Measurements from ENCODE around the gene SYNPO2. TPM values are rescaled to one million over a fixed set of nuclear protein-coding genes. Genes with fewer than 3 reads are reported as not detected.
"Not testable (repeated sequence)": the region's sequence is repeated elsewhere in the genome, so short reads cannot be mapped to it uniquely, and the experiment has no call there.

SYNPO2 gene
- total RNA-seq, 2 donors from 2014 or later, result 9.5 to 266 TPM

GRCh38 chr4:119020158-119020557 is 131.5 kb downstream of the SYNPO2 start:
- intact Hi-C loops (cut with DNase I), result no loop called here
- Histone ChIP-seq H3K4me1 (no peaks in the 10 kb centered on the region), H3K27me3 (no peaks in the 10 kb centered on the region), H3K9me3 (no peaks in the 10 kb centered on the region), H3K36me3 (no peaks in the 10 kb centered on the region), H3K9ac (ENCODE audit: low read depth in 2 of 2, low read length in 2 of 2) (no peak overlapping the region), H3K4me3 (no peak overlapping the region), H3K27ac (no peak overlapping the region)
- TF ChIP-seq, protein P1, sequence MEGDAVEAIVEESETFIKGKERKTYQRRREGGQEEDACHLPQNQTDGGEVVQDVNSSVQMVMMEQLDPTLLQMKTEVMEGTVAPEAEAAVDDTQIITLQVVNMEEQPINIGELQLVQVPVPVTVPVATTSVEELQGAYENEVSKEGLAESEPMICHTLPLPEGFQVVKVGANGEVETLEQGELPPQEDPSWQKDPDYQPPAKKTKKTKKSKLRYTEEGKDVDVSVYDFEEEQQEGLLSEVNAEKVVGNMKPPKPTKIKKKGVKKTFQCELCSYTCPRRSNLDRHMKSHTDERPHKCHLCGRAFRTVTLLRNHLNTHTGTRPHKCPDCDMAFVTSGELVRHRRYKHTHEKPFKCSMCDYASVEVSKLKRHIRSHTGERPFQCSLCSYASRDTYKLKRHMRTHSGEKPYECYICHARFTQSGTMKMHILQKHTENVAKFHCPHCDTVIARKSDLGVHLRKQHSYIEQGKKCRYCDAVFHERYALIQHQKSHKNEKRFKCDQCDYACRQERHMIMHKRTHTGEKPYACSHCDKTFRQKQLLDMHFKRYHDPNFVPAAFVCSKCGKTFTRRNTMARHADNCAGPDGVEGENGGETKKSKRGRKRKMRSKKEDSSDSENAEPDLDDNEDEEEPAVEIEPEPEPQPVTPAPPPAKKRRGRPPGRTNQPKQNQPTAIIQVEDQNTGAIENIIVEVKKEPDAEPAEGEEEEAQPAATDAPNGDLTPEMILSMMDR (IDR thresholded peaks at IDR 0.05), result no peak
- no peak for DNase-seq

DNA sequence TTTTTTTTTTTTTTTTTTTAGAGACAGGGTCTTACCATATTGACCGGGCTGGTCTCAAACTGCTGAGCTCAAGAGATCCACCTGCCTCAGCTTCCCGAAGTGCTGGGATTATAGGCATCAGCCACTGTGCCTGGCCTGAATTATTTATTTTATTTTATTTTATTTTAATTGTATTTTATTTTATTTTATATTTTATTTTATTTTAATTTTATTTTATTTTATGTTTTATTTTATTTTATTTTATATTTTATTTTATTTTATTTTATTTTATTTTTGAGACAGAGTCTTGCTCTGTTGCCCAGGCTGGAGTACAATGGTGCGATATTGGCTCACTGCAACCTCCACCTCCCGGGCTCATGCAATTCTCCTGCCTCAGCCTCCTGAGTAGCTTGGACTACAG is 133.9 kb downstream of the SYNPO2 start:
- H3K9me3 ChIP-seq; H3K9ac ChIP-seq (ENCODE audit: low read depth in 2 of 2, low read length in 2 of 2); H3K4me3 ChIP-seq; H3K36me3 ChIP-seq; H3K27ac ChIP-seq; H3K4me1 ChIP-seq; intact Hi-C loops (cut with DNase I); H3K27me3 ChIP-seq; DNase-seq: not testable (repeated sequence)

- DNase-seq, result no peak
- no peaks in the 10 kb centered on the region for H3K27me3 ChIP-seq
- no peak overlapping the region for H3K4me3 ChIP-seq
- H3K9me3 ChIP-seq, result no peaks in the 10 kb centered on the region
- H3K9ac ChIP-seq (ENCODE audit: low read depth in 2 of 2, low read length in 2 of 2), result no peak overlapping the region
- H3K27ac ChIP-seq, result peak overlapping the region; percentile 72
- TF ChIP-seq, protein P1 (IDR thresholded peaks at IDR 0.05), result no peak
- no peaks in the 10 kb centered on the region for H3K4me1 ChIP-seq
- intact Hi-C loops (cut with DNase I), result no loop called here
- no peaks in the 10 kb centered on the region for H3K36me3 ChIP-seq
Observed at GRCh38 chr4:119024102-119024501, 135.4 kb downstream of the SYNPO2 start.

DNA sequence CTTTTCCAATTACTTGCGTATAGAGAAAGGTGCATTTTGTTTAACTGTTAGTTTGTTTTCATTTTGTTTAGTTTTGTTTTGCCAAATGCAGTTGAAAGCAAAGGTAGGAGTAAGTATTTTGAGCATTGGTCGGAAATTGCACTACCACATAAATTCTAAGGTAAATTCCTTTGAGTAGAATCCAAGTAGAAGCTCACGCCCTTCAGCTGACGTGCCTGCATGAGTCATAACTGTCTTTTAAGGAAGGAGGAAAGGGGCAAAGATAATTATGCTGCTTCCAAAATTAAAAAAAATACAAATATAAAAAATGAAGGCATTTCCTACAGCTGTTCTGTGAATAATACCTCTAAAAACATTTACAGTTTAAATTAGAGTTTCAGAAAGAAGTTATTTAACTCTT is 136.8 kb downstream of the SYNPO2 start:
- Histone ChIP-seq H3K9me3 (no peaks in the 10 kb centered on the region), H3K27me3 (no peaks in the 10 kb centered on the region), H3K4me3 (no peak overlapping the region), H3K9ac (ENCODE audit: low read depth in 2 of 2, low read length in 2 of 2) (peak overlapping the region in 1 of 2 donors; percentile 28), H3K27ac (peak overlapping the region; percentile 72), H3K36me3 (no peaks in the 10 kb centered on the region), H3K4me1 (no peaks in the 10 kb centered on the region)
- intact Hi-C loops (cut with DNase I), result no loop called here
- peak; percentile 66 for DNase-seq
- TF ChIP-seq, protein P1 (IDR thresholded peaks at IDR 0.05), result no peak

DNA sequence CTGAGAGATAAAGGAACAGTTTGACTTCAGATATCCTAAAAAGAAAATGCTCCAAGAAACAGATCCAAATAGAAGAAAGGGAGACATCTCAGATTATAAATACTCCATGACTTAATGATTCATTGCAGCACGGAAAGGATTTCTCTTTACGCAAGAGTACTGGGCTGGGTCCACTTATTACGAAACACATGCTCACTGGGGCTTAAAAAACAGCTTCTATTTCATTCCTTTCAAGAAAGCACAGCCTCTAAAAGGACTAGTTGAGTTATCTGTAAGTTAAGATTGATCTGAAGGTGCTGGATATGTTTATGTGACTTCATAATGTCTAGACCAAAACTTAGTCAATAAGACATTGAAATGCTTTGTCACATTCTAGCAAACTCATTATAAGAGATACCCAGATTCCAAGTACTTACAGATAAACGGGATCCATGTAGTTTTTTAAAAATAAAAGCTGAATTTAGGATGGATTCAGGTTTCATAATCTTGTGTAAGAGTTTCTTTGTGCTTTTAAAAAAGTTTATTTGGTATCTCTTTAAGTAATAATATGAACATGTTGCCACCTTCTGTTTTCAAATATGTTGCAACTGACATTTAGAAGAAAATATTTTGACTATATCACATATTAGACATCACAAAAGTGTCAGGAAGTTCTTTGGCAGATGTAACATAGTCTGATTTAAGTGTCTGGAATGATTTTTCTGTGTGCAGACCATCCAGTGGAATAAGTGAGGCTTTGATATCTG is 137.4 kb downstream of the SYNPO2 start:
- Histone ChIP-seq H3K9me3 (no peaks in the 10 kb centered on the region), H3K36me3 (no peaks in the 10 kb centered on the region), H3K4me1 (no peaks in the 10 kb centered on the region), H3K4me3 (no peak overlapping the region), H3K27me3 (no peaks in the 10 kb centered on the region), H3K27ac (peak overlapping the region; percentile 72), H3K9ac (ENCODE audit: low read depth in 2 of 2, low read length in 2 of 2) (peak overlapping the region in 1 of 2 donors; percentile 28)
- intact Hi-C loops (cut with DNase I), result no loop called here
- DNase-seq, result no peak
- TF ChIP-seq, protein P1 (IDR thresholded peaks at IDR 0.05), result no peak

- DNase-seq, result no peak
- H3K9ac ChIP-seq (ENCODE audit: low read depth in 2 of 2, low read length in 2 of 2), result peak overlapping the region in 1 of 2 donors; percentile 1
- H3K27me3 ChIP-seq, result no peaks in the 10 kb centered on the region
- no peaks in the 10 kb centered on the region for H3K36me3 ChIP-seq
- H3K4me3 ChIP-seq, result no peak overlapping the region
- no peaks in the 10 kb centered on the region for H3K9me3 ChIP-seq
- intact Hi-C loops (cut with DNase I), result no loop called here
- peak overlapping the region; percentile 72 for H3K27ac ChIP-seq
- H3K4me1 ChIP-seq, result no peaks in the 10 kb centered on the region
- TF ChIP-seq, protein P1 (IDR thresholded peaks at IDR 0.05), result no peak
Observed at GRCh38 chr4:119026662-119027444, 138.2 kb downstream of the SYNPO2 start.

All from colonic mucosa (tissue), 4 donors.